ENCODE results near the gene DIABLO.
A peak's percentile ranks its signal among the peaks of the same experiment; 100 is the strongest.
"Not testable (repeated sequence)": the region's sequence is repeated elsewhere in the genome, so short reads cannot be mapped to it uniquely, and the experiment has no call there.

The DIABLO gene

GRCh38 chr12:122187466-122187865 is 38.4 kb downstream of the DIABLO start:
- no peak for DNase-seq

GRCh38 chr12:122185494-122186082 is 40.3 kb downstream of the DIABLO start:
- DNase-seq, result no peak

- no peak for DNase-seq
These were observed 40.8 kb downstream of the DIABLO start for GRCh38 chr12:122185079-122185478.

GRCh38 chr12:122184517-122184916 is 41.3 kb downstream of the DIABLO start:
- no peak for DNase-seq

GRCh38 chr12:122183588-122183940 is 42.3 kb downstream of the DIABLO start:
- no peak for DNase-seq

GRCh38 chr12:122182887-122183587 is 42.8 kb downstream of the DIABLO start, which contains the start of gene LRRC43:
Gene LRRC43, plus strand, starts transcription at chr12:122183123. Its CDS starts 22 bp downstream, at chr12:122183145.
- DNase-seq, result peak; percentile 89

- DNase-seq, result not testable (repeated sequence)
These were observed 49.4 kb downstream of the DIABLO start for GRCh38 chr12:122176473-122176872.

GRCh38 chr12:122174155-122174845 is 51.6 kb downstream of the DIABLO start, which contains the start of gene IL31:
Gene IL31, minus strand, starts transcription at chr12:122174221. Its CDS starts 49 bp downstream, at chr12:122174172.
- no peak for DNase-seq

GRCh38 chr12:122172262-122172939 is 53.5 kb downstream of the DIABLO start:
- DNase-seq, result no peak

- no peak for DNase-seq
These were observed 54.5 kb downstream of the DIABLO start for GRCh38 chr12:122171399-122171798.

- DNase-seq, result no peak
These were observed 57.4 kb downstream of the DIABLO start for GRCh38 chr12:122168492-122168891.

- no peak for DNase-seq
These were observed 58.4 kb downstream of the DIABLO start for GRCh38 chr12:122167356-122167925.

- peak; percentile 51 for DNase-seq
These were observed 59.2 kb downstream of the DIABLO start for GRCh38 chr12:122166422-122167349.

- no peak for DNase-seq
These were observed 62.9 kb downstream of the DIABLO start for GRCh38 chr12:122162976-122163375.

GRCh38 chr12:122161682-122162081 is 64.2 kb downstream of the DIABLO start:
- no peak for DNase-seq

- no peak for DNase-seq
These were observed 65.1 kb downstream of the DIABLO start for GRCh38 chr12:122160761-122161160.

GRCh38 chr12:122159882-122160281 is 66.0 kb downstream of the DIABLO start:
- no peak for DNase-seq

- no peak for DNase-seq
These were observed 67.1 kb downstream of the DIABLO start for GRCh38 chr12:122158700-122159285.

Measured in NCI-H524 treated with DMSO at 0.1 percent for 48 hours (cell line).